ENCODE results near the gene OTOP1. TPM values are rescaled to one million over a fixed set of nuclear protein-coding genes. Genes with fewer than 3 reads are reported as not detected.
"Not testable (repeated sequence)": the region's sequence is repeated elsewhere in the genome, so short reads cannot be mapped to it uniquely, and the experiment has no call there.

The OTOP1 gene
- total RNA-seq, 1 experiment from 2014 or later, result not detected

- in situ Hi-C loops (cut with HindIII; ENCODE audit: low pct_unique_long_range_greater_than_20kb, low sequenced_read_pairs) (no loop called here), intact Hi-C loops (cut with micrococcal nuclease; ENCODE audit: unreplicated experiment) (no loop called here)
- ATAC-seq, result no peak
- Histone ChIP-seq H3K27ac (ENCODE audit: low read length) (no peak overlapping the region), H3K4me1 (ENCODE audit: control insufficient read depth, insufficient read depth, low read length) (no peaks in the 10 kb centered on the region), H3K27me3 (ENCODE audit: control insufficient read depth, insufficient read depth, low read length) (no peaks in the 10 kb centered on the region), H3K4me3 (ENCODE audit: low read depth in 2 of 2, low read length in 2 of 2) (no peak overlapping the region), H3K9me3 (ENCODE audit: control insufficient read depth, insufficient read depth, low read depth, low read length) (no peaks in the 10 kb centered on the region), H3K36me3 (ENCODE audit: control insufficient read depth, insufficient read depth, low read length) (no peaks in the 10 kb centered on the region)
- ChIA-PET POLR2A (no interaction called here), CTCF (no interaction called here)
- TF ChIP-seq TCF7L2 (IDR thresholded peaks at IDR 0.05; ENCODE audit: low read depth, low read length), result no peak
- TF ChIP-seq POLR2AphosphoS5 (IDR thresholded peaks at IDR 0.05; ENCODE audit: low read depth, low read length), result no peak
- no peak for TF ChIP-seq SIN3A (IDR thresholded peaks at IDR 0.05; ENCODE audit: borderline replicate concordance, insufficient read depth, low read depth, low read length)
- no peak for TF ChIP-seq CTCF (IDR thresholded peaks at IDR 0.05)
- TF ChIP-seq REST (IDR thresholded peaks at IDR 0.05; ENCODE audit: insufficient read depth in 1 of 2, low read depth in 2 of 2, low read length in 1 of 2), result no peak
- BruUV-seq (replicated peaks), result no TSS peak
- no peak for DNase-seq (ENCODE audit: low read depth, low spot score)
Observed at GRCh38 chr4:4259484-4260100, 32.9 kb upstream of the OTOP1 start.

GRCh38 chr4:4257705-4258104, 31.0 kb upstream of the OTOP1 start:
- H3K4me1 ChIP-seq (ENCODE audit: control insufficient read depth, insufficient read depth, low read length); H3K4me3 ChIP-seq (ENCODE audit: low read depth in 2 of 2, low read length in 2 of 2); intact Hi-C loops (cut with micrococcal nuclease; ENCODE audit: unreplicated experiment); H3K27ac ChIP-seq (ENCODE audit: low read length); POLR2A ChIA-PET; H3K9me3 ChIP-seq (ENCODE audit: control insufficient read depth, insufficient read depth, low read depth, low read length); in situ Hi-C loops (cut with HindIII; ENCODE audit: low pct_unique_long_range_greater_than_20kb, low sequenced_read_pairs); H3K27me3 ChIP-seq (ENCODE audit: control insufficient read depth, insufficient read depth, low read length); CTCF ChIA-PET; H3K36me3 ChIP-seq (ENCODE audit: control insufficient read depth, insufficient read depth, low read length); DNase-seq (ENCODE audit: low read depth, low spot score); ATAC-seq; BruUV-seq (replicated peaks): not testable (repeated sequence)

GRCh38 chr4:4256799-4257198, 30.1 kb upstream of the OTOP1 start:
- BruUV-seq (replicated peaks), result no TSS peak
- intact Hi-C loops (cut with micrococcal nuclease; ENCODE audit: unreplicated experiment) (no loop called here), in situ Hi-C loops (cut with HindIII; ENCODE audit: low pct_unique_long_range_greater_than_20kb, low sequenced_read_pairs) (no loop called here)
- Histone ChIP-seq H3K4me1 (ENCODE audit: control insufficient read depth, insufficient read depth, low read length) (no peaks in the 10 kb centered on the region), H3K27ac (ENCODE audit: low read length) (no peak overlapping the region), H3K27me3 (ENCODE audit: control insufficient read depth, insufficient read depth, low read length) (no peaks in the 10 kb centered on the region), H3K9me3 (ENCODE audit: control insufficient read depth, insufficient read depth, low read depth, low read length) (no peaks in the 10 kb centered on the region), H3K4me3 (ENCODE audit: low read depth in 2 of 2, low read length in 2 of 2) (no peak overlapping the region), H3K36me3 (ENCODE audit: control insufficient read depth, insufficient read depth, low read length) (no peaks in the 10 kb centered on the region)
- ATAC-seq, result no peak
- TF ChIP-seq CTCF (IDR thresholded peaks at IDR 0.05), result no peak
- TF ChIP-seq POLR2AphosphoS5 (IDR thresholded peaks at IDR 0.05; ENCODE audit: low read depth, low read length), result no peak
- TF ChIP-seq SIN3A (IDR thresholded peaks at IDR 0.05; ENCODE audit: borderline replicate concordance, insufficient read depth, low read depth, low read length), result no peak
- TF ChIP-seq TCF7L2 (IDR thresholded peaks at IDR 0.05; ENCODE audit: low read depth, low read length), result no peak
- no peak for TF ChIP-seq REST (IDR thresholded peaks at IDR 0.05; ENCODE audit: insufficient read depth in 1 of 2, low read depth in 2 of 2, low read length in 1 of 2)
- POLR2A ChIA-PET, result no interaction called here
- CTCF ChIA-PET, result no interaction called here
- no peak for DNase-seq (ENCODE audit: low read depth, low spot score)
